Adrenal gland (tissue), 5 donors: ENCODE measurements around the gene SP6.

Experiments used
- POLR2A ChIP-seq, 2 donors: fragments of 450-650 bp; IDR thresholded peaks; one replicate each; pipeline ENCODE4 v1.6.1; 2017; ENCODE audit warnings: antibody characterized with exemption in 2 of 2, mild to moderate bottlenecking in 2 of 2, moderate library complexity in 1 of 2
- TF ChIP-seq, protein P1 (sequence below), 6 experiments: fragments of 450-650 bp in 4 of 6; fragments of 200-600 bp in 2 of 6; sonication (generic) in 1 of 6; IDR thresholded peaks; 1 replicate in 5 of 6; 2 replicates in 1 of 6; pipeline versions ENCODE4 v1.5.1 to v1.8.0; 2016 to 2021; ENCODE audit warnings: antibody characterized with exemption in 6 of 6, mild to moderate bottlenecking in 2 of 6, moderate library complexity in 1 of 6
- donor health status: DM: no; HTN: no; CAD: no.

DNA sequence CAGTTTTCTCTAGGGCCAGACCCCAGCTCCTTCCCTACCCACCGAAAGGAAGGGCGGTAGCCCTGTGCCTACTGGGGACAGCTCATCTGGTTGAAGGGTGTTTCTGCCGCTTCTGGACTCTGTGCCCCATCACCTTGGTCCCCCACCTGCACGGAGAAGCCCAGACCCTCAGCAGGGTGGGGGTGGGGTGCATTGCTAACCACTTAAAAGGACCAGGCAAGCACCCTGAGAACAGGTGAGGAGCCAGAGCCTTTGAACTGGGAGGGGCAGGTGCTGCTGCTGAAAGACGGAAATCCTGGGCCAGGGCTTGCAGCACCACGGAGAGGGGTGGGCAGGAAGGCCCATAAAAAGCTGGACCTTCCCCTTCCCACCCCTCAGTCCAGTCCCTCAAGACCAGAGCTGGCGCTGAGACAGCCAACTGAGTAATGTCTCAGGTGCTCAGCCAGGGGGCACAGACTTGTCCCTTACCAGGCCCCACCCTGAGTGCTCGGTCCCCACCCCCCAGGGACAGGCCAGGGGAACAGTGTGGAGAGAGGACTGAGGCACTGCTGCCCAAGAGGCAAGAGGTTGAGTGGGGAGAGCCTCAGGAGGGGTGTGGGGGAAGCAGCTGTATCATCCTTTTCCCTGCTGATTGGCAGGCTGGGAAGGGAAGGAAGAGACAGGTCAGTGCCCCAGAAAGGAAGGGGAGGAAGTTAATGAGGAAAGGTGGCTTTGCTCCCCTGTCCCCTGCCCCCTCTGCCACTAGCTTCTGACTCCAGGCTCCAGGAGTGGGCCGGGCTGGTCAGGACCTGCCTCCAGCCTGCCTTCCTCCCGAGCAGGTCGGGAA, 34.2 kb upstream of the SP6 start:
- no peak for TF ChIP-seq POLR2A (IDR thresholded peaks at IDR 0.05)
- TF ChIP-seq, protein P1, sequence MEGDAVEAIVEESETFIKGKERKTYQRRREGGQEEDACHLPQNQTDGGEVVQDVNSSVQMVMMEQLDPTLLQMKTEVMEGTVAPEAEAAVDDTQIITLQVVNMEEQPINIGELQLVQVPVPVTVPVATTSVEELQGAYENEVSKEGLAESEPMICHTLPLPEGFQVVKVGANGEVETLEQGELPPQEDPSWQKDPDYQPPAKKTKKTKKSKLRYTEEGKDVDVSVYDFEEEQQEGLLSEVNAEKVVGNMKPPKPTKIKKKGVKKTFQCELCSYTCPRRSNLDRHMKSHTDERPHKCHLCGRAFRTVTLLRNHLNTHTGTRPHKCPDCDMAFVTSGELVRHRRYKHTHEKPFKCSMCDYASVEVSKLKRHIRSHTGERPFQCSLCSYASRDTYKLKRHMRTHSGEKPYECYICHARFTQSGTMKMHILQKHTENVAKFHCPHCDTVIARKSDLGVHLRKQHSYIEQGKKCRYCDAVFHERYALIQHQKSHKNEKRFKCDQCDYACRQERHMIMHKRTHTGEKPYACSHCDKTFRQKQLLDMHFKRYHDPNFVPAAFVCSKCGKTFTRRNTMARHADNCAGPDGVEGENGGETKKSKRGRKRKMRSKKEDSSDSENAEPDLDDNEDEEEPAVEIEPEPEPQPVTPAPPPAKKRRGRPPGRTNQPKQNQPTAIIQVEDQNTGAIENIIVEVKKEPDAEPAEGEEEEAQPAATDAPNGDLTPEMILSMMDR (IDR thresholded peaks at IDR 0.05), result no peak
